BJ (cell line): ENCODE results near the gene NPAS3. TPM values are rescaled to one million over a fixed set of nuclear protein-coding genes. Genes with fewer than 3 reads are reported as not detected.

Source experiments
- CTCF ChIA-PET: fragments of 350-600 bp; formaldehyde crosslinking; extraction: SDS; loops from one replicate; lab custom pipeline; 2021; ENCODE audit warnings: antibody characterized with exemption, inconsistent platforms; lab: Yijun Ruan, JAX
- POLR2A ChIA-PET: fragments of 300-600 bp; sonication (Branson Sonifier 250); formaldehyde crosslinking; extraction: SDS; loops from one replicate; lab custom pipeline; 2021; ENCODE audit warnings: antibody characterized with exemption; lab: Charles Lee
- DNase-seq: peaks from one replicate; pipeline ENCODE4 v3.0.0-alpha.2; 2011; ENCODE audit warnings: low read depth
- H3K27me3 ChIP-seq: 2 replicates; pipeline ENCODE4 v1.6.0; 2011; ENCODE audit warnings: low read length; ENCODE audit not compliant: control insufficient read depth, insufficient read depth
- H3K36me3 ChIP-seq: 2 replicates; pipeline ENCODE4 v1.5.1; 2011; ENCODE audit warnings: low read length; ENCODE audit not compliant: control insufficient read depth, insufficient read depth
- H3K4me3 ChIP-seq: 2 replicates; pipeline ENCODE4 v1.5.1; 2011; ENCODE audit warnings: low read depth, mild to moderate bottlenecking, control low read depth, low read length
- CTCF ChIP-seq: IDR thresholded peaks from 2 replicates; pipeline ENCODE4 v1.5.1; 2011; ENCODE audit warnings: low read depth, mild to moderate bottlenecking, control low read depth, inconsistent platforms, low read length, moderate library complexity; ENCODE audit not compliant: insufficient read depth
- polyA plus RNA-seq: library from polyadenylated mRNA; depleted of rRNA; stranded (reverse); fragments of >200 nt; gene quantifications from 2 replicates; pipeline ENCODE4 v1.2.3, GENCODE V29; 2011

NPAS3 gene
- polyA plus RNA-seq, 1 experiment = 0.09 TPM

GRCh38 chr14:33618361-33619105 lies 679.9 kb downstream of the NPAS3 start:
- H3K27me3 ChIP-seq = peaks cover 1% of the 10 kb centered on the region; the same call in 1 of the 2 replicates
- no peak overlapping the region for H3K4me3 ChIP-seq
- CTCF ChIA-PET = interaction anchor here (0.6 kb wide), 1 partner anchor 682 kb away, joined by 3 read pairs; no protein-coding TSS in a partner anchor
- H3K36me3 ChIP-seq = no peaks in the 10 kb centered on the region
- no peak for DNase-seq
- TF ChIP-seq CTCF = no peak
- POLR2A ChIA-PET = no interaction called here

DNA sequence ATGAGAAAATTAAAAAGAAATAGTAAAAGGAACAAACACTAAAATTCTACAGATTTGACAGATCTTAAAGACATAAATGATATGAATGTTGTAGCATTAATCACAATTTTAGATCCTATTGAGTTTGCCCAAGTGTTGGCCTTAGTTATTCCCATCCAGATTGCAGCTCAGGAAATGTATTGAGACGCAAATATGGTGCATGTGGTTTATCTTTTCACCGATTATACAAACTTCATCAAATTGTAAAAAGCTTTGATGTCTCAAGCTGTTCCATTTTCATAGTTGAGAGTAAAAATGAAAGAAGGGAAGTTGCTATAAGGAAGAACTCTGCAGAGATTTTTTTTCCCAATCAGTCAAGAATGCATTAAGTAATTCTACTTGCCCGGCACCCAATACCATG lies 683.8 kb downstream of the NPAS3 start:
- H3K36me3 ChIP-seq = no peaks in the 10 kb centered on the region
- ChIA-PET CTCF (interaction anchor here (1.0 to 1.2 kb wide), 2 partner anchors 9 to 29 kb away, joined by 3 to 6 read pairs; no protein-coding TSS in a partner anchor), POLR2A (no interaction called here)
- TF ChIP-seq CTCF = no peak
- no peak for DNase-seq
- H3K4me3 ChIP-seq = no peak overlapping the region
- H3K27me3 ChIP-seq = no peaks in the 10 kb centered on the region

- TF ChIP-seq CTCF = no peak
- POLR2A ChIA-PET = no interaction called here
- CTCF ChIA-PET = interaction anchor here (0.6 to 0.7 kb wide), 2 partner anchors 14 to 28 kb away, joined by 3 read pairs; no protein-coding TSS in a partner anchor
- Histone ChIP-seq H3K27me3 (no peaks in the 10 kb centered on the region), H3K4me3 (no peak overlapping the region), H3K36me3 (no peaks in the 10 kb centered on the region)
- no peak for DNase-seq
Measured at GRCh38 chr14:33629792-33630191, 691.1 kb downstream of the NPAS3 start.

DNA sequence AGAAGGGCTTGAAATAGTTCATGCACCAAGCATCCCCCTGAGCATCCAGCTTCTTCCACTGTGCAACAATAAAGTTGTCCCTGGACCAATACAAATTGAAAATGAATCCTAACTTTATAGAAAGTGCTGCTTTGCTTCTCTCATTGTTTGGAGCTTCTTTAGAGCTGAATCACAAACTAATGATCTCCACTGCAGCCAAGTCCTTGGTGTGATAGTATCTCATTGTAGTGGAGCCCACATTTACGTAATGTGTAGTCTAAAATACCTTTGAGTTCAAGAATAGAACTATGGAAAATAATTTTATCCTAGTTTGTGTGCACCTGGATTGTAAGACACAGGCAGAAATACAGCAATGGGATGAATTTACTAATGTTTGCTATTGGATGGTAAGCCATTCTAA lies 692.3 kb downstream of the NPAS3 start:
- CTCF ChIA-PET = interaction anchor here (1.0 to 1.4 kb wide), 3 partner anchors 9 to 161 kb away, joined by 3 to 6 read pairs (median 3); no protein-coding TSS in a partner anchor
- POLR2A ChIA-PET = no interaction called here

More for the DNA sequence above, 692.3 kb downstream of the NPAS3 start:
- TF ChIP-seq CTCF = no peak
- no peaks in the 10 kb centered on the region for H3K36me3 ChIP-seq
- no peaks in the 10 kb centered on the region for H3K27me3 ChIP-seq
- no peak for DNase-seq
- H3K4me3 ChIP-seq = no peak overlapping the region
